ENCODE results near the gene DDA1. TPM values are rescaled to one million over a fixed set of nuclear protein-coding genes. Genes with fewer than 3 reads are reported as not detected.
"Not testable (repeated sequence)": the region's sequence is repeated elsewhere in the genome, so short reads cannot be mapped to it uniquely, and the experiment has no call there.

DDA1 gene
- total RNA-seq, 1 experiment from 2014 or later, result 55.6 TPM

- no peak overlapping the region for H3K4me3 Mint-ChIP-seq (ENCODE audit: unreplicated experiment)
- no peak overlapping the region; the same call in 1 of the 2 replicates for H3K4me3 ChIP-seq (ENCODE audit: low read depth, low read length)
- TSS peak; percentile 28 for BruUV-seq (replicated peaks)
- no peak for TF ChIP-seq CTCF (IDR thresholded peaks at IDR 0.05; ENCODE audit: insufficient read depth in 1 of 2, low read depth in 1 of 2, low read length in 1 of 2, severe bottlenecking in 1 of 2, unreplicated experiment in 1 of 2)
- H3K9me3 ChIP-seq, result peaks cover 5% of the 10 kb centered on the region; the same call in 1 of the 2 replicates
- peaks cover 3% of the 10 kb centered on the region; the same call in 1 of the 2 replicates for H3K36me3 ChIP-seq (ENCODE audit: control insufficient read depth, insufficient read depth, low read length)
- no peaks in the 10 kb centered on the region for H3K4me1 Mint-ChIP-seq (ENCODE audit: low read depth, unreplicated experiment)
- no peaks in the 10 kb centered on the region for H3K4me1 ChIP-seq
- intact Hi-C loops (cut with micrococcal nuclease; ENCODE audit: unreplicated experiment), result loop anchor here (2.0 to 5.0 kb wide), 2 partner anchors 34 to 97 kb away; no protein-coding TSS in a partner anchor
- POLR2A ChIA-PET, result interaction anchor here (1.6 kb wide), 1 partner anchor 12 kb away, joined by 12 read pairs; the partner anchor contains the start of gene MRPL34
- CTCF ChIA-PET, result interaction anchor here (0.6 to 1.8 kb wide), 6 partner anchors 9 to 112 kb away, joined by 3 to 44 read pairs (median 5); partner anchors contain the start of genes ABHD8, BST2, MRPL34 and USHBP1
- peaks cover 27% of the 10 kb centered on the region for H3K36me3 Mint-ChIP-seq (ENCODE audit: insufficient read depth, unreplicated experiment)
- H3K27ac Mint-ChIP-seq (ENCODE audit: unreplicated experiment), result no peak overlapping the region
- no peaks in the 10 kb centered on the region for H3K27me3 Mint-ChIP-seq (ENCODE audit: insufficient read depth, unreplicated experiment)
- H3K9me3 Mint-ChIP-seq (ENCODE audit: unreplicated experiment), result no peaks in the 10 kb centered on the region
- no peak for DNase-seq
- no peaks in the 10 kb centered on the region for H3K27me3 ChIP-seq (replicated peaks; ENCODE audit: control insufficient read depth, insufficient read depth, low read length)
These were observed 15.8 kb upstream of the DDA1 start for GRCh38 chr19:17293605-17294004.

DNA sequence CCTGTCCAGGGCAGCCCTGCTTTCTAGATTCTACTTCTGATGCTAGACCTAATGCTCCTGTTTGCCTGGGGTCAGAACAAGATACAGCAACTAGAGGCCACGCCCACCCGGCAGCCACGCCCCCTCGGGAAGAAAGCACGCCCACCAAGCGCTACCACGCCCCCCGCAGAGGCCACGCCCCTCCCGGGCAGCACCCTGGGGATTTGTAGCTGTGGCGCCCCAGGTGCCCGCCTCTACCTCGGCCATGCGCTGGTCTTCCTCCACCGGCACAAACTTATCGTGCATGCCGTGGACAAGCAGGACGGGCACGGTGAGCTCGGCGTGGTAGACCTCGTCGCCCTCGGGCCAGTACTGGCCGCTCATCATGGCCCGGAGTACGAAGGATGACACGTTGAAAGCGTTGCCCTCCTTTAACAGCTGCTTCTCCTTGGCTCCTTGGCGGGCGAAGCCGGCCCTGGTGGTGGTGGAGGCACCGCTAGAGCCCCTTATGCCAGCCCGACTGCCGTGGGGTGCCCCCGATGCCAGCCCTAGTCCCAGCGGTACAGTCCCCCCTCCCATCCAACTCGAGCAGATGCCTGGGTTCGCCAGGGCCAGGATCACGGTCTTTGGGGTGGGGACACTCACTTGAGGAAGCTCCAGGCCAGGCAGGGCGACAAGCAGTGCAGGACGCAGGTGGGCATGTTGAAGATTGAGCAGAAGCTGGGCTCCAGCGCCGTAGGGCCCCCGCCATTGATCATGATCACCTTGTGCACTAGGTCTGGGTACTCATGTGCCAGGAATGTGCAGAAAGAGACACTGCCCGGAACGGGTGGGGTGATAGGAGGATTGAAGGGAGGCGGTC, 15.1 kb upstream of the DDA1 start:
- Mint-ChIP-seq H3K27ac (ENCODE audit: unreplicated experiment) (no peak overlapping the region), H3K4me3 (ENCODE audit: unreplicated experiment) (no peak overlapping the region)

DNA sequence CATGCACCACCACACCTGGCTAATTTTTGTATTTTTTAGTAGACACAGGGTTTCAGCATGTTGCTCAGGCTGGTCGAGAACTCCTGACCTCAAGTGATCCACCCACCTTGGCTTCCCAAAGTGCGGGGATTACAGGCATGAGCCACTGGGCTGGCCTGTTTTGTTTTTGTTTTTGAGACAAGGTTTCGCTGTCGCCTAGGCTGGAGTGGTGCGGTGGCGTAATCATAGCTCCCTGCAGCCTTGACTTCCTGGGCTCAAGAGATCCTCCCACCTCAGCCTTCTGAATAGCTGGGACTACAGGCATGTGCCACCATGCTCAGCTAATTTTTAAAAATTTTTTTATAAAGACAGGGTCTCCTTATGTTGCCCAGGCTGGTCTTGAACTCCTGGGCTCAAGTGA, 13.8 kb upstream of the DDA1 start:
- H3K4me3 Mint-ChIP-seq (ENCODE audit: unreplicated experiment); DNase-seq; POLR2A ChIA-PET; H3K4me1 Mint-ChIP-seq (ENCODE audit: low read depth, unreplicated experiment); intact Hi-C loops (cut with micrococcal nuclease; ENCODE audit: unreplicated experiment); H3K27me3 ChIP-seq (replicated peaks; ENCODE audit: control insufficient read depth, insufficient read depth, low read length); H3K27me3 Mint-ChIP-seq (ENCODE audit: insufficient read depth, unreplicated experiment); H3K4me1 ChIP-seq; H3K36me3 ChIP-seq (ENCODE audit: control insufficient read depth, insufficient read depth, low read length); H3K27ac Mint-ChIP-seq (ENCODE audit: unreplicated experiment); BruUV-seq (replicated peaks); H3K9me3 ChIP-seq; H3K4me3 ChIP-seq (ENCODE audit: low read depth, low read length); H3K9me3 Mint-ChIP-seq (ENCODE audit: unreplicated experiment): not testable (repeated sequence)
- H3K36me3 Mint-ChIP-seq (ENCODE audit: insufficient read depth, unreplicated experiment), result peaks cover 27% of the 10 kb centered on the region
- CTCF ChIA-PET, result interaction anchor here (0.6 kb wide), 1 partner anchor 10 kb away, joined by 4 read pairs; no protein-coding TSS in a partner anchor

More for the DNA sequence above, 15.1 kb upstream of the DDA1 start:
- Mint-ChIP-seq H3K27me3 (ENCODE audit: insufficient read depth, unreplicated experiment) (no peaks in the 10 kb centered on the region), H3K4me1 (ENCODE audit: low read depth, unreplicated experiment) (no peaks in the 10 kb centered on the region), H3K9me3 (ENCODE audit: unreplicated experiment) (no peaks in the 10 kb centered on the region), H3K36me3 (ENCODE audit: insufficient read depth, unreplicated experiment) (peaks cover 27% of the 10 kb centered on the region)
- peak; percentile 59 to 60 for DNase-seq
- Histone ChIP-seq H3K27me3 (replicated peaks; ENCODE audit: control insufficient read depth, insufficient read depth, low read length) (no peaks in the 10 kb centered on the region), H3K36me3 (ENCODE audit: control insufficient read depth, insufficient read depth, low read length) (peaks cover 3% of the 10 kb centered on the region; the same call in 1 of the 2 replicates), H3K4me3 (ENCODE audit: low read depth, low read length) (no peak overlapping the region), H3K9me3 (peaks cover 5% of the 10 kb centered on the region; the same call in 1 of the 2 replicates), H3K4me1 (no peaks in the 10 kb centered on the region)
- no peak for TF ChIP-seq CTCF (IDR thresholded peaks at IDR 0.05; ENCODE audit: insufficient read depth in 1 of 2, low read depth in 1 of 2, low read length in 1 of 2, severe bottlenecking in 1 of 2, unreplicated experiment in 1 of 2)
- ChIA-PET POLR2A (no interaction called here), CTCF (interaction anchor here (0.6 to 0.7 kb wide), 3 partner anchors 11 to 256 kb away, joined by 3 to 4 read pairs (median 3); no protein-coding TSS in a partner anchor)
- BruUV-seq (replicated peaks), result no TSS peak
- intact Hi-C loops (cut with micrococcal nuclease; ENCODE audit: unreplicated experiment), result loop anchor here (5.0 kb wide), 1 partner anchor 33 kb away; no protein-coding TSS in a partner anchor

All from Caco-2 (cell line).